Epithelial cell of proximal tubule (primary cell): Measurements from ENCODE around the gene ATRNL1. TPM values are rescaled to one million over a fixed set of nuclear protein-coding genes. Genes with fewer than 3 reads are reported as not detected.
A peak's percentile ranks its signal among the peaks of the same experiment; 100 is the strongest.

ENCODE experiments used
- DNase-seq: peaks from one replicate; pipeline ENCODE4 v3.0.0-alpha.2; 2011; ENCODE audit warnings: low read depth
- H3K4me3 ChIP-seq: 2 replicates; pipeline ENCODE4 v1.5.1; 2011; ENCODE audit warnings: low read depth, mild to moderate bottlenecking, low read length
- total RNA-seq: library from RNA; depleted of rRNA; stranded (reverse); fragments of >200 nt; gene quantifications from 2 replicates; pipeline ENCODE4 v1.2.3, GENCODE V29; 2015
- TF ChIP-seq, protein P1 (sequence below): conservative IDR thresholded peaks from 2 replicates; pipeline ENCODE4 v1.5.1; 2012; ENCODE audit warnings: low read depth, mild to moderate bottlenecking, low read length

ATRNL1 gene
- total RNA-seq, 1 donor from 2014 or later = 12.4 TPM

DNA sequence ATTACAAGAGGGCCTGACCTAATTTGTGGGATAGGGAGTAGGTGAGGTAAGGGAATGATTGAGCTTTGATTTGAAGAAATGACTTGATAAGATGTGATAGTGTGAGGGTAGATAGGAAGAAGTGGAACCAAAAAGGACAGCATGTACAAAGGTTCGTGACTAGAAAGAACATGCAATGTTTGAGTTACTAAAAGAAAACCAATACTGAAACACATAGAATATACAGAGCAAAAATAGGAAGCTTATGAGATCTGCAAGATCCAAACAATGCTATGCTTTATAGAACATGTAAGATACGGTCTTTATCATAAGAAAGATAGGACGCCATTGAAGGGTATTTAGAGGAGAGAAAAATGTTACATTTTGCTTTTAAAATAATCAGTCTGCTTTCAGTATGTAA is 343.8 kb downstream of the ATRNL1 start:
- TF ChIP-seq, protein P1, sequence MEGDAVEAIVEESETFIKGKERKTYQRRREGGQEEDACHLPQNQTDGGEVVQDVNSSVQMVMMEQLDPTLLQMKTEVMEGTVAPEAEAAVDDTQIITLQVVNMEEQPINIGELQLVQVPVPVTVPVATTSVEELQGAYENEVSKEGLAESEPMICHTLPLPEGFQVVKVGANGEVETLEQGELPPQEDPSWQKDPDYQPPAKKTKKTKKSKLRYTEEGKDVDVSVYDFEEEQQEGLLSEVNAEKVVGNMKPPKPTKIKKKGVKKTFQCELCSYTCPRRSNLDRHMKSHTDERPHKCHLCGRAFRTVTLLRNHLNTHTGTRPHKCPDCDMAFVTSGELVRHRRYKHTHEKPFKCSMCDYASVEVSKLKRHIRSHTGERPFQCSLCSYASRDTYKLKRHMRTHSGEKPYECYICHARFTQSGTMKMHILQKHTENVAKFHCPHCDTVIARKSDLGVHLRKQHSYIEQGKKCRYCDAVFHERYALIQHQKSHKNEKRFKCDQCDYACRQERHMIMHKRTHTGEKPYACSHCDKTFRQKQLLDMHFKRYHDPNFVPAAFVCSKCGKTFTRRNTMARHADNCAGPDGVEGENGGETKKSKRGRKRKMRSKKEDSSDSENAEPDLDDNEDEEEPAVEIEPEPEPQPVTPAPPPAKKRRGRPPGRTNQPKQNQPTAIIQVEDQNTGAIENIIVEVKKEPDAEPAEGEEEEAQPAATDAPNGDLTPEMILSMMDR = no peak
- no peak for DNase-seq
- no peak overlapping the region for H3K4me3 ChIP-seq

DNA sequence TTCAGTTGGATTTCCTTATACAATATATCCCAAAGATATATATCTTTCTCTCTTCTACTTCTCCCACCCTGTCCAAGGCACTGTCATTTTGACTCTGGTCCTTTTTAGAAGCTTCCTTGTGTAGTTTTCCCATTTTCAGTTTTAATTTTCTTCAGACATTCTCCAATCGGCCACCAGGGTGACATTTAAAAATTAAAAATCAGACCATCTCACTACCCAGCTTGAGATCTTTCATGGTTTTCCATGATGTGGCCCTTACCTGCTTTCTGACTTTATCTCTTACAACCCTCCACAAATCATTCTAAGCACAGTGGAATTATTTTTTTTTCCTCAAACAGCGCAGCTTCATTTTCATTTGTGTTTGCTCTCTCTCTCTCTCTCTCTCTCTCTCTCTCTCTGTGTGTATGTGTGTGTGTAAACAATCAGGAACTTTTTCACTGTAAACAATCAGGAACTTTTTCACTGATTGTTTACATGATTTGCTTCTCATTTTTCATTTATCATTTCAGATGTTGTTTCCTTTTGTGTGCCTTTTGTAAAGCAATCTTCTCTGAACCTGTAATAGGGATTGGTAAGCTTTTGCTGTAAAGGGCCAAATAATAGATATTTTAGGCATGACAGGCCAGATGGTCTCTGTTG is 348.9 kb downstream of the ATRNL1 start:
- DNase-seq = no peak
- H3K4me3 ChIP-seq = no peak overlapping the region
- TF ChIP-seq, protein P1 = peak; percentile 41

DNA sequence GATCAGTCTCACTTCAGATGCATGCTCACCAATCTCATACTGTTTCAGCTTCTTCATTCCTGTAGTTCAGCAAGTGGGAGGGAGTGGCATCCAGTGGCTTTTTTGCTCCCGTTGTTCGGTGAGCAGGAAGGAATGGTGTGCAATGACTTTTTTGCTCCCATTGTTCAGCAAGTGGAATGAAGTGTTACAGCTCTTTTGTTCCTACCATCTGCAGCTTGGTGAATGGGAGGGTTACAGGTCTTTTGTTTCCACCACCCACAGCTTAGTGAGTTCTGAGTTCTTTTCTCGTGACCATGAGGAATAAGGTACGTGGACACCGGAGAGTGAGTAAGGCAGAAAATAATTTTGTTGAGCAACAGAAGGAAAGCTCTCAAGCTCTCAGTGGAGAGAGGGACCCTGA is 363.6 kb downstream of the ATRNL1 start:
- no peak for DNase-seq
- no peak overlapping the region for H3K4me3 ChIP-seq
- TF ChIP-seq, protein P1 = no peak

DNA sequence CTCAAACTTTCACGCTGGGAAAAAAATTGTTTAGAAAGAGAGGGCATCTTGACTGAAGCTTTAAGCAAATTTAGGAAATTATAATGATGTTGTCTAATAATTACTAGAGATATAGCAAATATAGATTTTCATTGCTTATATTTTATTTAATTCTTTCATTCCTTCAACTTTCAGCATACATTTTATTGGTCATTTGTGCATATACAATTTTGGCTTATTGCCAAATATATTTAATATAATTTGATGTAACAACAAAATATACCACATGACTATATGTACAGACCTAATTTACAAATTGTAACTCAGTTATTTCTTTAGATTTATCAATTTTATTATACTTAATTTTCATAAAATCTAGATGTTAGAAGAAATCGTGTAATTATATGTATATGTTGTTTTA is 390.1 kb downstream of the ATRNL1 start:
- TF ChIP-seq, protein P1 = no peak
- H3K4me3 ChIP-seq = no peak overlapping the region
- no peak for DNase-seq

DNA sequence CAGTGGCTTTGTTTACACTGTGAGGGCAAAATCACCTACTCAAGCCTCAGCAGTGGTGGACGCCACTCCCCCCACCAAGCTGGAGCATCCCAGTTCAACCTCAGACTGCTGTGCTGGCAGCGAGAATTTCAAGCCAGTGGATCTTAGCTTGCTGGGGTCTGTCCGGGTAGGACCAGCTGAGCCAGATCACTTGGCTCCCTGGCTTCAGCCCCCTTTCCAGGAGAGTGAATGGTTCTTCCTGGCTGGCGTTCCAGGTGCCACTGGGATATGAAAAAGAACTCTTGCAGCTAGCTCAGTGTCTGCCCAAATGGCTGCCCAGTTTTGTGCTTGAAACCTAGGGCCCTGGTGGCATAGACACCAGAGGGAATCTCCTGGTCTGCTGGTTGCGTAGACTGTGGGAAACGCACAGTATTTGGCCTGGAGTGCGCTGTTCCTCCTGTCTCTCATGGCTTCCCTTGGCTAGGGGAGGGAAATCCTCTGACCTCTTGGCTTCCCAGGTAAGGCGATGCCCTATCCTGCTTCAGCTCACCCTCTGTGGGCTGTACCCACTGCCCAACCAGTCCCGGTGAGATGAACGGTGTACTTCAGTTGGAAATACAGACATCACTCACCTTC is 398.5 kb downstream of the ATRNL1 start:
- no peak for DNase-seq
- TF ChIP-seq, protein P1 = no peak
- no peak overlapping the region for H3K4me3 ChIP-seq

DNA sequence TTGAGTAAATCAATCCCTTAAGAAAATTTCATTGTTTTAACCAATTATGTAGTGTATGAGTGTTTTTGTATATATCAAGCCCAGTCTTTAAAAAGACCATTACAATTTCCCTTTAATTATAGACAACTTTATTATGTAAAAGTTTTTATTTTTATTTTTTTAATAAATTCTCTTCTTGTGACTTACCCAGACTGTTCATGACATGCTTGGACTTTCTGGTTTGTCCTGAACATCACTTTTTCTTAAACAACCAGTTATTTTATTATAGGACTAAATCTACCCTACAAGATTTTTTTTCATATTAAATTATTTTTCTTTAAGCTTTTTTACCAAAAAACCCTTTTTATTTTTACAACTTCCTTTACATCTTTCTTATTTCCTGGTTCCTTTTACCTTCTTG is 410.4 kb downstream of the ATRNL1 start:
- no peak overlapping the region for H3K4me3 ChIP-seq
- TF ChIP-seq, protein P1 = no peak
- DNase-seq = no peak

DNA sequence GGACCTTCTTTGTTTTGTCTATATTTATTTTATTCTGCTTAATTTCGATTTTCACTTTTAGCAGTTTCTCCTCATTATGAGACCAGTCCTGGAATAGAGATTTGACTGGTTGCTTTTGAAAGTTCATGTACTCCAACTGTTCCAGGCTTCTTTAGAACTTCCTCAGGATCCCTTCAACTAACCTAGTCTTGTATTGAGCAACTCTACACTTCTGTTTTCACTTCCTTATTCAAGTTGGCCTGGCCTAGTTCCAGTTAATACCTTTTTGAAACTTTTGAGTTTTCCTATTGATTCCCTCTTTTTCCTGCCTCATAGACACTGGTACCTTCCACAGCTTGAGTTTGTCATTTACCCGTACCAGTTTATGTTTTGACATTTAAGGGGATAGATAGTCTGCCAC is 421.7 kb downstream of the ATRNL1 start:
- no peak overlapping the region for H3K4me3 ChIP-seq
- DNase-seq = no peak
- TF ChIP-seq, protein P1 = no peak
